HG03095 (cell line): Measurements from ENCODE around the gene ACSS1.

ENCODE experiments used
- ATAC-seq: cut with Tn5 transposase; IDR thresholded peaks from one replicate; pipeline ENCODE4 v1.9.1; 2021; ENCODE audit warnings: moderate library complexity; ENCODE audit not compliant: unreplicated experiment

ACSS1 gene

DNA sequence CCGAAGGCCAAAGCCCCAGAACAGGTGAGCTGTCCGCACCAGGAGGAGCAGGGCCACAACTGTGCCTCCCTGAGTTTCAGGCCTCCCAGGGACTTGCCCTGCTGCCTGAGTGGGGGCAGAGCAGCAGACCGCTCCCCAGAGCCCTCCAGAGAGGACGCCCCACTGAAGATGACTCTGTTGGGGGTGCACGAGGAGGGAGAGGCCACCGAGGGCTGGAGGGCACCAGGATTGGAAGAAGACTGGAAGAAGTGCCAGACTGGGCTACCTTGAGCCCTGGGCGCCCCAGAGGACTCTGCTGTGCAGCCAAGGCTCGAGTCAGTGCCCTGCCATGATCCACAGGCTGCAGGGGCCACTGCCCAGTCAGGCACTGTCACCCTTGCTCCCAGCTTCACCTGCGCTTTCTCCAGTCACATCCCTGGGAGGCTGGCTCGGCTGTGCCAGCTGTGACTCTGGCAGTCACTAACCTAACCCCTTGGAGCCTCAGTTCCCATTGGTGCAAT, 97.6 kb downstream of the ACSS1 start:
- ATAC-seq, result no peak

- no peak for ATAC-seq
These were observed 98.2 kb downstream of the ACSS1 start for GRCh38 chr20:24959591-24960301.

GRCh38 chr20:24958506-24959385, 99.2 kb downstream of the ACSS1 start:
- ATAC-seq, result no peak

DNA sequence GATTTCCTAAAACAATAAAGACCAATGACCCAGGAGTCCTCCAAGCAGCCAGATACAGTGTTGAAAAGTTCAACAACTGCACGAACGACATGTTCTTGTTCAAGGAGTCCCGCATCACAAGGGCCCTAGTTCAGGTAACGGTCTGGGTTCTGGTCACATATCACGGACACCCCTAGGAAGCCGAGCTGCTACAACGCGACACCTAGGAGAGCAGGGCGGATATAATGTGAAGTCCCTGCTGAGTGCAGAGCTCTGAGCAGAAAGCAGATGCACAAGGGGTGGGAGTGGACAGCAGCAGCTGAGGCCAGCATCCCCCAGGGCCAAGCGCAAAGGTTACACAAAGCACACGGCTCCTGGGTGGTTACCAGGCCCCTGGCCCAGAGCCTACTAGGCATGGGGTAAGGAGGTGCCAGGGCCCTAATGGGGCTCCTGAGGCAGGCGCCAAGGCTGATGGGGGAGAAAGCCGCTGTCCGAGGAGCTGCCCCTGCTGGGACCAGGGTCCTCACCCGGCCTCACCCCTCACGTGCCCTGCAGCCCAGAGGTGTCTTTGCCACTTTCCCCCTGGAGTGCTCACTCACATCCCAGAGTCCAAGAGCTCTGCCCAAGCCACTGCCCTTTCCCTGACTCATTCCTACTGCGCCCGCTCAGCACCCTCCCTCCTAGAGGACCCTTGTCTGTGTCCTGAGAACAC, 100.5 kb downstream of the ACSS1 start:
- ATAC-seq, result no peak
